ENCODE measurements around the gene ATOH8.

The ATOH8 gene

DNA sequence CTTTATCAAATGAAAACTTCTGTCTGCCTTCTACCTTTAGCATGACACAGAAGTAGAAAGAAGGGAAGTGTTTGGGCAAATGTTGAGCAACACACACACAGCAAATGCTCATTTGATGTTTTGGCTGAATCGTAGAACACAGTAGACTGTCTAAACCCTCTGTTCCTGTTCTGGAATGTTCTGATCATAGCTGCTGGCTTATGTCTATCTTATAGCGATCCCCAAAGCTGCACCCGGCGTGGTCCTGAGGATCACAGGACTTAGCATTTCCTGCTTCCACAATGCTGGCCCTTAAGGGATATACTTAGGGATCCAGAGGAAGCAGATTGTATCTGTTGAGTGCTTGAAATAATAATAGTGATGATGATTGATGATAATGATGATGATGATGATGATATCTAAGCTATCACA lies 44.4 kb upstream of the ATOH8 start:
- no peak overlapping the region for H2AFZ ChIP-seq (ENCODE audit: low read depth)
- H3K36me3 ChIP-seq (ENCODE audit: insufficient read depth): no peaks in the 10 kb centered on the region
- H3K4me3 ChIP-seq (IDR thresholded peaks at IDR 0.05; ENCODE audit: insufficient read depth, low read depth, low read length): no peak overlapping the region
- no peaks in the 10 kb centered on the region for H3K27me3 ChIP-seq (ENCODE audit: insufficient read depth, low read depth)
- no peaks in the 10 kb centered on the region for H3K79me2 ChIP-seq (ENCODE audit: insufficient read depth, low read depth)
- no peak overlapping the region for H3K9ac ChIP-seq
- no peak overlapping the region for H3K27ac ChIP-seq
- TF ChIP-seq, protein P1, sequence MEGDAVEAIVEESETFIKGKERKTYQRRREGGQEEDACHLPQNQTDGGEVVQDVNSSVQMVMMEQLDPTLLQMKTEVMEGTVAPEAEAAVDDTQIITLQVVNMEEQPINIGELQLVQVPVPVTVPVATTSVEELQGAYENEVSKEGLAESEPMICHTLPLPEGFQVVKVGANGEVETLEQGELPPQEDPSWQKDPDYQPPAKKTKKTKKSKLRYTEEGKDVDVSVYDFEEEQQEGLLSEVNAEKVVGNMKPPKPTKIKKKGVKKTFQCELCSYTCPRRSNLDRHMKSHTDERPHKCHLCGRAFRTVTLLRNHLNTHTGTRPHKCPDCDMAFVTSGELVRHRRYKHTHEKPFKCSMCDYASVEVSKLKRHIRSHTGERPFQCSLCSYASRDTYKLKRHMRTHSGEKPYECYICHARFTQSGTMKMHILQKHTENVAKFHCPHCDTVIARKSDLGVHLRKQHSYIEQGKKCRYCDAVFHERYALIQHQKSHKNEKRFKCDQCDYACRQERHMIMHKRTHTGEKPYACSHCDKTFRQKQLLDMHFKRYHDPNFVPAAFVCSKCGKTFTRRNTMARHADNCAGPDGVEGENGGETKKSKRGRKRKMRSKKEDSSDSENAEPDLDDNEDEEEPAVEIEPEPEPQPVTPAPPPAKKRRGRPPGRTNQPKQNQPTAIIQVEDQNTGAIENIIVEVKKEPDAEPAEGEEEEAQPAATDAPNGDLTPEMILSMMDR (conservative IDR thresholded peaks at IDR 0.05; ENCODE audit: low read depth, low read length): no peak
- no peak overlapping the region for H3K4me2 ChIP-seq
- H4K20me1 ChIP-seq (ENCODE audit: insufficient read depth): no peaks in the 10 kb centered on the region
- peaks cover 38% of the 10 kb centered on the region for H3K4me1 ChIP-seq (ENCODE audit: low read depth, poor library complexity, severe bottlenecking)

DNA sequence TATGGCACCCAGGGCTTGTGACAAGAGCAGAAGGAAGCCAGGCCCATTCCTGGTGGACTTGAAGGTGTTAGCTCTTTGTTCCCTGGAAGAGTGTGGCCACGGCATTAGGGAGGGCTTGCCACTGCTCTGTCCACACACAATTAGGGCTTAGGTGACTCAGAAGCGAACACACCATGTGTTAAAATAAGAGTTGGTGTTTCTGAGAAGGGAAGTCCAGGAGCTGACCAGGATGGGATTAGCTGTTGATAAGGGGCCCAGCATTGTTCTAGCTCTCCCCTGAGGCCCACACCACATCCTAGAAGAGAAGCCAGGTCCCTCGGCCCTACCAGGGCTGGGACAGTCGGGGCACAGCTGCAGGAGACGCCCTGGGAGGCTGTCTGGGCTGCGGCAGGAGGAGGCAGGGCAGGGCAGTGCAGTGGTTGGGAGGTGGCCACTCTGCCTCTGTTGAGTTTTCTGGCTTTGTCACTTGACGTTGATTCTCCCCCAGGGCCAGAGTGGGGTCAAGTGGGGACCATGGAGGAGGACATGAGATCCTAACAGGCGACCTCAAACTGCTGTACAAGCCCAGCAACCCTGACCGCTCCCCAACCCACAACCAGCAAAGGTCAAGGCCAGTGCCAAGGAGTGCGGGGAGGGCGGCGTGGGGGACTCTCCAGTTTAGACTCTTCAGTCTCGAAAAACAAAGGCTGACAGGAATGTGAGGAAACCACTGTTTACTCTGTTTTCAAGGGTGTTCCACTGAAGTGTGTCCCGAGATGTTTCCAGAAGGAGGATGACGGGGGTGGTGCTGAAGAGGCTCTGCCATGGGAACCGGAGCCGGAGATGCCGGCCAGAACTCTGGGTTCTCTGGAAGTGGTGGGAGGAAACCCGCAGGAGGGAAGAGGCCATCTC lies 42.9 kb upstream of the ATOH8 start:
- TF ChIP-seq, protein P1 (conservative IDR thresholded peaks at IDR 0.05; ENCODE audit: low read depth, low read length): no peak
- Histone ChIP-seq H3K36me3 (ENCODE audit: insufficient read depth) (no peaks in the 10 kb centered on the region), H3K27ac (no peak overlapping the region), H2AFZ (ENCODE audit: low read depth) (peak overlapping the region; percentile 17; the same call in 1 of the 2 replicates), H3K4me3 (IDR thresholded peaks at IDR 0.05; ENCODE audit: insufficient read depth, low read depth, low read length) (no peak overlapping the region), H3K9ac (no peak overlapping the region), H3K4me1 (ENCODE audit: low read depth, poor library complexity, severe bottlenecking) (peaks cover 22% of the 10 kb centered on the region), H3K4me2 (no peak overlapping the region), H4K20me1 (ENCODE audit: insufficient read depth) (no peaks in the 10 kb centered on the region), H3K79me2 (ENCODE audit: insufficient read depth, low read depth) (no peaks in the 10 kb centered on the region), H3K27me3 (ENCODE audit: insufficient read depth, low read depth) (no peaks in the 10 kb centered on the region)

DNA sequence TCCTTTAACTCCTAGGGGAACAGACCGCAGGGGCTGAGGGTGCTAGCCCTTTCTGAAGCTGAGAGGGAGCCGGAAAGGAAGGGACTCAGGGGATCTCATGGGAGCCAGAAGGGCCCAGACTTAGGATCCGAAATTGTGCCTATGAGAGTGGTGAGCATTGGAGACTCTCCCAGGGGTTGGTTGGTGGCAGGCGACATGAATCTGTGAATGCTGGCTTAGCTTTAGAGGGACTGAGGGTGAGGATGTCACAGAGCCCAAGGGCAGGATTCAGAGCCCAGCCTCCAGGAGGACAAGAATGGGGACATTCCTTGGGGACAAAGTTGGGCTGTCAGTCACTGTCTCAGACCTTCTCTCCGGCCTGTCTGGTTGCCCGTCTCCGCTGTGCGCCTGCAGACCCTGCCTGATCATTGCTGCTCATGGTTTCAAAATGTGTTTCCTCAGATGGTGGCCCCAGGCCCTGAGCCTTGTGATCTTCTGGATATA lies 42.2 kb upstream of the ATOH8 start:
- TF ChIP-seq, protein P1 (conservative IDR thresholded peaks at IDR 0.05; ENCODE audit: low read depth, low read length): no peak
- Histone ChIP-seq H3K27me3 (ENCODE audit: insufficient read depth, low read depth) (no peaks in the 10 kb centered on the region), H3K9ac (no peak overlapping the region), H3K4me3 (IDR thresholded peaks at IDR 0.05; ENCODE audit: insufficient read depth, low read depth, low read length) (no peak overlapping the region), H3K79me2 (ENCODE audit: insufficient read depth, low read depth) (no peaks in the 10 kb centered on the region), H3K27ac (no peak overlapping the region), H4K20me1 (ENCODE audit: insufficient read depth) (no peaks in the 10 kb centered on the region), H3K36me3 (ENCODE audit: insufficient read depth) (no peaks in the 10 kb centered on the region), H3K4me1 (ENCODE audit: low read depth, poor library complexity, severe bottlenecking) (peaks cover 16% of the 10 kb centered on the region), H3K4me2 (no peak overlapping the region), H2AFZ (ENCODE audit: low read depth) (no peak overlapping the region)

DNA sequence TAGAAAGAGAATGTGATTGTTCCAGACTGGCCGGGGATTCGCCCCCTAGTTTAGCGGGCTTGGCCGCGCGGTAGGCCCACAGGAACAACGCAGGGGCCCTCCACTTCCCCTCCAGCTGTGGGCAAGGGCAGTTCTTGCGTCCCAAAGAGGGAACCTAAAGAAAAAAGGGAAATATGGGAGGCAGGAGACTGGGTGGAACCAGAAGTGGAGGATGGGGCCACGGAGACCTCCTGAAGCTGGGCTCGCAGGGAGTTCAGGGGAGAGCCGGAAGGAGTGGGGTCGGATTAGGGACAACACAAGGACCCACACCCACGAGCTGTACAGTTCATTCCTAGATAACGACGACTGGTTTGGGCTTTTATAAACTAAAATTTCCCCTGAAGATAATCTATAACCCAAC lies 41.5 kb upstream of the ATOH8 start:
- H4K20me1 ChIP-seq (ENCODE audit: insufficient read depth): no peaks in the 10 kb centered on the region
- no peak overlapping the region for H3K27ac ChIP-seq
- H3K27me3 ChIP-seq (ENCODE audit: insufficient read depth, low read depth): no peaks in the 10 kb centered on the region
- H3K9ac ChIP-seq: no peak overlapping the region
- no peak overlapping the region for H3K4me2 ChIP-seq
- TF ChIP-seq, protein P1 (conservative IDR thresholded peaks at IDR 0.05; ENCODE audit: low read depth, low read length): no peak
- peaks cover 8% of the 10 kb centered on the region for H3K4me1 ChIP-seq (ENCODE audit: low read depth, poor library complexity, severe bottlenecking)
- no peak overlapping the region for H3K4me3 ChIP-seq (IDR thresholded peaks at IDR 0.05; ENCODE audit: insufficient read depth, low read depth, low read length)
- H3K79me2 ChIP-seq (ENCODE audit: insufficient read depth, low read depth): no peaks in the 10 kb centered on the region
- H2AFZ ChIP-seq (ENCODE audit: low read depth): no peak overlapping the region
- H3K36me3 ChIP-seq (ENCODE audit: insufficient read depth): no peaks in the 10 kb centered on the region

Measured in KMS-11 (cell line).